Measurements from ENCODE around the gene ESR1.

DNA sequence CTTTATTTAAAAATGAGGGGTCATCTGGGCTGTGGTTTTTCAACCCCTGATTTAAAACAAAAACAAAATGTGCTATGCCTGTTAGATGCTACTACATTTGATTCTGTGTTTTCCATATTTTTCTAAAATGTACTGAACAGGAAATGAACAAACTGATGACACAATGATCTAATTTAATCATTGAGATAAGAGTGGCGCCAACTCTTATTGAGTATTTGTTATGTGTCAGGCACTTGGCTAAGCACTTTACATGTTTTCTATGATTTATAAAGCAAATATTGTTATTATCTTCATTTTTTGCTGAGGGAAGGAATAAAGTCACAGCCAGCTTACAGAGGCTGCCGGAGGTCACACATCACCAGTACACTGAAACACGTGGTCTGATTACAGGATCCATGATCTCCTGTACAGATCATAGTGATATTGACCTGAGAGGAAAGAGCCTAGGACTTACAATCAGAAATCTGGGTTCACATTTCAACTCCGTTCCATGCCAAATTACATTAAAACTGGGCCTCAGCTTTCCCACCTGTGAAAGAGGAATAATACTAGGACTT lies 166.7 kb downstream of the ESR1 start:
- TF ChIP-seq, protein P1, sequence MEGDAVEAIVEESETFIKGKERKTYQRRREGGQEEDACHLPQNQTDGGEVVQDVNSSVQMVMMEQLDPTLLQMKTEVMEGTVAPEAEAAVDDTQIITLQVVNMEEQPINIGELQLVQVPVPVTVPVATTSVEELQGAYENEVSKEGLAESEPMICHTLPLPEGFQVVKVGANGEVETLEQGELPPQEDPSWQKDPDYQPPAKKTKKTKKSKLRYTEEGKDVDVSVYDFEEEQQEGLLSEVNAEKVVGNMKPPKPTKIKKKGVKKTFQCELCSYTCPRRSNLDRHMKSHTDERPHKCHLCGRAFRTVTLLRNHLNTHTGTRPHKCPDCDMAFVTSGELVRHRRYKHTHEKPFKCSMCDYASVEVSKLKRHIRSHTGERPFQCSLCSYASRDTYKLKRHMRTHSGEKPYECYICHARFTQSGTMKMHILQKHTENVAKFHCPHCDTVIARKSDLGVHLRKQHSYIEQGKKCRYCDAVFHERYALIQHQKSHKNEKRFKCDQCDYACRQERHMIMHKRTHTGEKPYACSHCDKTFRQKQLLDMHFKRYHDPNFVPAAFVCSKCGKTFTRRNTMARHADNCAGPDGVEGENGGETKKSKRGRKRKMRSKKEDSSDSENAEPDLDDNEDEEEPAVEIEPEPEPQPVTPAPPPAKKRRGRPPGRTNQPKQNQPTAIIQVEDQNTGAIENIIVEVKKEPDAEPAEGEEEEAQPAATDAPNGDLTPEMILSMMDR (IDR thresholded peaks at IDR 0.05), result no peak
- no peak for TF ChIP-seq POLR2A (IDR thresholded peaks at IDR 0.05)
